Effector memory CD4-positive, alpha-beta T cell (primary cell): ENCODE measurements around the gene SYNC.

Experiments used
- DNase-seq, 3 donors: peaks; one replicate each; pipeline ENCODE4 v3.0.0-alpha.2; 2020
- H3K27ac ChIP-seq: 2 replicates; pipeline ENCODE4 v1.7.0; 2013; ENCODE audit warnings: mild to moderate bottlenecking, low read length, moderate library complexity; ENCODE audit not compliant: insufficient read depth, poor library complexity, severe bottlenecking
- H3K27me3 ChIP-seq: replicated peaks from 2 replicates; pipeline ENCODE4 v1.7.0; 2013; ENCODE audit warnings: mild to moderate bottlenecking, low read length; ENCODE audit not compliant: insufficient read depth, control insufficient read depth, poor library complexity, severe bottlenecking
- H3K36me3 ChIP-seq: 2 replicates; pipeline ENCODE4 v1.7.0; 2013; ENCODE audit warnings: mild to moderate bottlenecking, low read length, moderate library complexity; ENCODE audit not compliant: control insufficient read depth, insufficient read depth
- H3K4me1 ChIP-seq: 2 replicates; pipeline ENCODE4 v1.7.0; 2013; ENCODE audit warnings: low read length, mild to moderate bottlenecking; ENCODE audit not compliant: control insufficient read depth, insufficient read depth, poor library complexity, severe bottlenecking
- H3K4me3 ChIP-seq: 2 replicates; pipeline ENCODE4 v1.7.0; 2013; ENCODE audit warnings: low read length, low read depth, mild to moderate bottlenecking; ENCODE audit not compliant: insufficient read depth, poor library complexity, severe bottlenecking
- H3K9me3 ChIP-seq: 2 replicates; pipeline ENCODE4 v1.7.0; 2013; ENCODE audit warnings: mild to moderate bottlenecking, low read length, moderate library complexity; ENCODE audit not compliant: control insufficient read depth

Gene SYNC

DNA sequence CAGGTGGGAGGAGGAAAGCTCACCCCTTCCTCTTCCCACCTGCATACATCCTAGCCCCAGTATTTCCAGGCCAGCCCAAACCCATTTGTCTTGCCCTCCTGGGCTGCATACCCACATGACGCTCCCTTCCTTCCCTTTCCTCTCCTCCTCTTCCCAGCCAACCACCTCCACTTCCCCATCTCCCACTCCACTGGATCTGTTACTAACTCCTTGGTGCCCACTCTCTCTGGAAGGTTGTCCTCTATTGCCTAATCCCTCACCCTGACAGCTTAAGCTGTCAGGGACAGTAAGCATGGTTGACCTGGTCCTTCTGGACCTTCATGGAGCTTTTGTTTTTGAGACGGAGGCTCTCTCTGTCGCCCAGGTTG, 23.0 kb upstream of the SYNC start:
- Histone ChIP-seq H3K4me3 (no peak overlapping the region), H3K27ac (no peak overlapping the region), H3K27me3 (peaks cover 4% of the 10 kb centered on the region), H3K4me1 (no peaks in the 10 kb centered on the region), H3K36me3 (no peaks in the 10 kb centered on the region), H3K9me3 (no peaks in the 10 kb centered on the region)
- DNase-seq = no peak

DNA sequence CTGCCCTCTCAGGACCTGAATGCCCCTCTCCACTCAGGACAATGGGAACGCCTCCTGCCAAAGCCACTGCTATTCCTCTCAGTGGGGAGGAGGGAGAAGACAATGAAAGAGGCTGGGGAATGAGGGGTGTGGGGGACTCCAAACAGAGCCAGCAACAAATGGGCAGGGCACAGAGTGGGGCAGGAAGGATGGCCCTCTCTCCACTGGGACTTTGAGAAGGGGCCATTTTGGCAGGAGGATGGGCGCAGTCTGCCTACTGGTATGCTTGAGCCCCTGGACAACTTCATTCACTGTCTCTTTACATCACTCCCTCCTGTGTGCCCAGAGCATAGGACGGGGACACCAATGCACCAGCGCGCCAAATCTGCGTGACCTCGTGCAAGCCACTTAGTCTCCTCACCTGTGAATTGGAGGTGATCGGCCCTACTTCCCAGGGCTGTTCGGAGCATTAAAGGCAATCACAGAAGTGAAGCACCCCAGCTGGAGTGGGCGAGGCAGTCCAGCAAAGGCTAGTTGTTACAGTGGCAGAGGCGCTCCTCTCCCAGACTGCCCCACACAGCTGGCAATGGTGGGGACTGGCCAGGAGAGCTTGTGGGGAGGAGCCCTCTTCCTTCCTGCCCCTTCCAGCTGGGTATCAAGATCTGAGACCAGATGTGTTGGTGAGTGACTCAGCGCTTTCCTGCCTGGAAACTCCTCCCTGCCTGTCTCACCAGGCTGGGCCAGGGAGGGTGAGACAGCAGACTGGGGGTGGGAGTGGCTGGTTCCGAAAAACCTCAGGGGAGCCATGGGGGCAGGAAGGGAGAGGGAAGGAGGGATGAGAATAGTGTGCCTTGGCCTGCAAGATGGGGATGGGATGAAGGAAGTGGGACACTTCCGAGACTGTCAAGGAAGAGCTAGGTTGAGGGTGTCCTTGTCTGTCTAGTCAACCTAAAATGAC, 22.4 kb upstream of the SYNC start:
- no peak for DNase-seq
- Histone ChIP-seq H3K9me3 (no peaks in the 10 kb centered on the region), H3K27me3 (peaks cover 4% of the 10 kb centered on the region), H3K4me1 (no peaks in the 10 kb centered on the region), H3K36me3 (no peaks in the 10 kb centered on the region), H3K4me3 (no peak overlapping the region), H3K27ac (no peak overlapping the region)

- no peak for DNase-seq
- Histone ChIP-seq H3K4me3 (no peak overlapping the region), H3K27ac (no peak overlapping the region), H3K9me3 (no peaks in the 10 kb centered on the region), H3K36me3 (no peaks in the 10 kb centered on the region), H3K4me1 (peaks cover 6% of the 10 kb centered on the region), H3K27me3 (peaks cover 4% of the 10 kb centered on the region)
These were observed 17.2 kb upstream of the SYNC start for GRCh38 chr1:32719681-32720275.

- Histone ChIP-seq H3K27me3 (peaks cover 4% of the 10 kb centered on the region), H3K4me1 (peaks cover 6% of the 10 kb centered on the region), H3K9me3 (no peaks in the 10 kb centered on the region), H3K4me3 (no peak overlapping the region), H3K36me3 (no peaks in the 10 kb centered on the region), H3K27ac (no peak overlapping the region)
- DNase-seq = no peak
These were observed 16.0 kb upstream of the SYNC start for GRCh38 chr1:32718527-32718926.

DNA sequence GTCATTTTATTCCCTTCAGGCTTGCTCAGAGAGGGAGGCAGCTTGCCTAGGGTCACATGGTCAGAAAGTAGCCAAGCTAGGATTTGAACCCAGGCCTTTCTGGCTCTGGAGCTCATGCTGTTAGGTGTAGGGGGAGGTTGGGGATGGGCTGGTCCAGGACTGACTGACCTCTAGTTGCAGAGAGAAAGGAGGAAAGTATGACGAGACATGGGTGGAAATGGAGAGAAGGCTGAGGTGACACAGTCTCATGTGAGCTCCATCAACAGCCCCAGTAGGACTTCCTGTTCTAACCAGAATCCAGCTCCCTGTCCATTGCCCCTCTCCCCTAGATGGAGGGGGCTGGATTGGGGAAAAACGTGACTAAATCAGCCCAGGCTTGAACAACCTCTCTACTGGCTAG, 15.5 kb upstream of the SYNC start:
- no peak for DNase-seq
- Histone ChIP-seq H3K27ac (no peak overlapping the region), H3K4me1 (peaks cover 6% of the 10 kb centered on the region), H3K36me3 (no peaks in the 10 kb centered on the region), H3K9me3 (no peaks in the 10 kb centered on the region), H3K4me3 (no peak overlapping the region), H3K27me3 (peaks cover 4% of the 10 kb centered on the region)

DNA sequence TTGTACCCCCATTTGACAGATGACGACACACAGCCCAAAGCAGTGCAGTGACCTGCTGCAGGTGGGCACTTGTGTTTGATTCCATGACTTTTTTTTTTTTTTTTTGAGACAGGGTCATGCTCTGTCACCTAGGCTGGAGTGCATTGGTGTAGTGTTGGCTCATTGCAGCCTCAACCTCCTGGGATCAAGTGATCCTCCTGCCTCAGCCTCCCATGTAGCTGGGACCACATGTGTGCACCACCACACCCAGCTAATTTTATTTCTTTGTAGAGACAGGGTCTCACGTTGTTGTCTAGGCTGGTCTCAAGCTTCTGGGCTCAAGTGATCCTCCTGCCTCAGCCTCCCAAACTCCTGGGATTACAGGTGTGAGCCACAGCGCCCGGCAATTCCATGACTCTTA, 14.9 kb upstream of the SYNC start:
- Histone ChIP-seq H3K4me1 (peaks cover 6% of the 10 kb centered on the region), H3K4me3 (no peak overlapping the region), H3K9me3 (no peaks in the 10 kb centered on the region), H3K36me3 (no peaks in the 10 kb centered on the region), H3K27ac (no peak overlapping the region), H3K27me3 (peaks cover 4% of the 10 kb centered on the region)
- DNase-seq = no peak

DNA sequence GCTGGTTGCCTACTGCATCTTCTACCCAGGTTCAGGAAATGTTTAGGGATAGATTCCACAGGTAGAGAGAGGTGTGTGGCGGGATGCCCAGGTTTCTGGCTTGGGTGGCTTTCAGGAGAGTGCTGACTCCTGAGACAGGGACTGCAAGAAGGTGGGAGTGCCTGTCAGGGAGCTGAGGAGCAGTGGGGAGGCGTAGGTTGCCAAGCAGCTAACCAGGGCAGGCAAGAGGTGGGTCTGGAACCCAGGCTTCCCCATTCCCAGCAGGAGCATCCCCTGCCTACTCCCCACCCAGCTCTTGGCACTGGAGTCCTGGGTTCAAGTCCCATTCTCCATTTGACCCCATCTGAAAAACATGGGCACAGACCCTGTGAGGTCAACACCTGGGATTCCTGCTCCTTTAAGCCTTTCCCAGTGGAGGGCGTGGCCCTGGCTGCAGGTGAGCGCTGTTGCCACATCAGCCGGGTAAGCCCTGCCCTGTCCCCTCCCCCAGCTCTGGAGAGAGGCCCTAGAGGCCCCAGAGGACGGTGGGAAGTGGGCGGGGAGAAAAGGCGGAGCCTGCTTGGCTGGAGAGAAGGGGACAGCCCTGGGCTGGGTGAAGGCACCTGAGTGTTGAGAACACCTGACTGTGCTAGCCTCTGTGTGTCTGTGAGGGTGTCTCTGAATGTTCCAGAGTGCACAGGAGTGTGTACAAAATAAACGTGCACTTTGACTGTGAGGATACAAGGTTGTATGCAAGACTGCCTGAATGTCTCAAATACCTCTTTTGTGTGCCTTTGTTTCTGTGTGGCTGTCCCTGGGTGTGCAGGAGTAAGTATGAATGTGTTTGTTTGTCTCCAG, 14.0 kb upstream of the SYNC start:
- DNase-seq = peak in 1 of 3 donors; percentile 5
- H3K27ac ChIP-seq = no peak overlapping the region

GRCh38 chr1:32715901-32716311, 13.3 kb upstream of the SYNC start:
- Histone ChIP-seq H3K36me3 (no peaks in the 10 kb centered on the region), H3K4me1 (peaks cover 6% of the 10 kb centered on the region), H3K27ac (no peak overlapping the region), H3K4me3 (no peak overlapping the region), H3K27me3 (no peaks in the 10 kb centered on the region), H3K9me3 (no peaks in the 10 kb centered on the region)
- no peak for DNase-seq

More for the DNA sequence above, 14.0 kb upstream of the SYNC start:
- H3K36me3 ChIP-seq = no peaks in the 10 kb centered on the region
- no peak overlapping the region for H3K4me3 ChIP-seq
- no peaks in the 10 kb centered on the region for H3K27me3 ChIP-seq
- H3K9me3 ChIP-seq = no peaks in the 10 kb centered on the region
- peaks cover 6% of the 10 kb centered on the region for H3K4me1 ChIP-seq

DNA sequence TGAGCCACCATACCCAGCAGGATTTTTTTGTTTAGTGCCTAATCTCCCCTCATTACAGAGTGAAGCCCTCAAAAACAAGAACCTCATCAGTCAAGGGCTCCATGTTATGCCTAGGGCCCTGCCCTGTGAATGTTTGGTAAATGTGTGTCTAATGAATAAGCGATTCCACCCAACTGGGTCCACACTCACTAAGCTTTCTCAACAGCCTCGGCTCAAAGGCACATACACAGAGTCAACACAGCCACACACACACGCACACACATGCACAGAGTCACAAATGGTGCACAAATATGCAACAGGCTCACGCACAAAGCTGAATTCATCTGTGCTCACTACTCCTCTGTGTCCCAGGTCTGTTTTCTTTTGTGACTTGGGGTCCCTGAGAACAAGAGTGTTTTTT, 11.7 kb upstream of the SYNC start:
- Histone ChIP-seq H3K9me3 (no peaks in the 10 kb centered on the region), H3K36me3 (no peaks in the 10 kb centered on the region), H3K4me3 (no peak overlapping the region), H3K27ac (no peak overlapping the region), H3K27me3 (no peaks in the 10 kb centered on the region), H3K4me1 (peaks cover 6% of the 10 kb centered on the region)
- DNase-seq = no peak
